ENCODE measurements around the gene DHX15. TPM values are rescaled to one million over a fixed set of nuclear protein-coding genes. Genes with fewer than 3 reads are reported as not detected.
A peak's percentile ranks its signal among the peaks of the same experiment; 100 is the strongest.

Gene DHX15
- total RNA-seq, 1 experiment from 2014 or later = 229 TPM

DNA sequence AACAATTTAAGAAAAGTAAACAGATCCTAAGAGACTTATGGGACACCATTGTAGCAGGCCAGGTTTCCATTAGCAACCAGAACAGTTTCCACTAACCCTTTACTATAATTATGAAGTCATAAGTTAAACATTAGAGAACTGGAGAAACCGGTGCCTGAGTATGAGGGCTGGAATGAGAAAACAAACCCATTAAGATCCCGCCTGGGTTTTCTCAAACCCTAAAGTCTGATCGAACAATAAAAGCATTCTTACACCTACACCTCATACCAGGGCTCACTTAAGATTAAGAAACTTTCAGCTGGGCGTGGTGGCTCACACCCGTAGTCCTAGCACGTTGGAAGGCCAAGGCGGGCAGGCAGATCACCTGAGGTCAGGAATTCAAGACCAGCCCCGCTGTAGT lies 13.7 kb upstream of the DHX15 start:
- Histone ChIP-seq H3K9me2 (replicated peaks; ENCODE audit: low read length) (no peaks in the 10 kb centered on the region), H3K27ac (ENCODE audit: low read length) (peak overlapping the region; percentile 99), H3K9me3 (ENCODE audit: low read length) (no peaks in the 10 kb centered on the region), H2AFZ (ENCODE audit: low read length) (peak overlapping the region; percentile 73; the same call in 1 of the 2 replicates), H3K4me2 (ENCODE audit: low read length) (peak overlapping the region; percentile 82), H3K27me3 (ENCODE audit: low read length) (no peaks in the 10 kb centered on the region), H3F3A (ENCODE audit: low read length, unreplicated experiment) (peaks cover 9% of the 10 kb centered on the region), H3K4me1 (ENCODE audit: insufficient read depth, low read length) (peaks cover 53% of the 10 kb centered on the region), H3K79me2 (ENCODE audit: low read length) (no peaks in the 10 kb centered on the region), H4K20me1 (ENCODE audit: low read length) (no peaks in the 10 kb centered on the region), H3K36me3 (ENCODE audit: low read depth, low read length) (no peaks in the 10 kb centered on the region), H3K4me3 (ENCODE audit: low read length) (peak overlapping the region; percentile 46; the same call in 1 of the 2 replicates), H3K9ac (ENCODE audit: low read length) (peak overlapping the region; percentile 80)
- TF ChIP-seq, protein P1, sequence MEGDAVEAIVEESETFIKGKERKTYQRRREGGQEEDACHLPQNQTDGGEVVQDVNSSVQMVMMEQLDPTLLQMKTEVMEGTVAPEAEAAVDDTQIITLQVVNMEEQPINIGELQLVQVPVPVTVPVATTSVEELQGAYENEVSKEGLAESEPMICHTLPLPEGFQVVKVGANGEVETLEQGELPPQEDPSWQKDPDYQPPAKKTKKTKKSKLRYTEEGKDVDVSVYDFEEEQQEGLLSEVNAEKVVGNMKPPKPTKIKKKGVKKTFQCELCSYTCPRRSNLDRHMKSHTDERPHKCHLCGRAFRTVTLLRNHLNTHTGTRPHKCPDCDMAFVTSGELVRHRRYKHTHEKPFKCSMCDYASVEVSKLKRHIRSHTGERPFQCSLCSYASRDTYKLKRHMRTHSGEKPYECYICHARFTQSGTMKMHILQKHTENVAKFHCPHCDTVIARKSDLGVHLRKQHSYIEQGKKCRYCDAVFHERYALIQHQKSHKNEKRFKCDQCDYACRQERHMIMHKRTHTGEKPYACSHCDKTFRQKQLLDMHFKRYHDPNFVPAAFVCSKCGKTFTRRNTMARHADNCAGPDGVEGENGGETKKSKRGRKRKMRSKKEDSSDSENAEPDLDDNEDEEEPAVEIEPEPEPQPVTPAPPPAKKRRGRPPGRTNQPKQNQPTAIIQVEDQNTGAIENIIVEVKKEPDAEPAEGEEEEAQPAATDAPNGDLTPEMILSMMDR (conservative IDR thresholded peaks at IDR 0.05; ENCODE audit: low read depth, low read length) = no peak
- no peak for TF ChIP-seq EZH2 (IDR thresholded peaks at IDR 0.05; ENCODE audit: low read length, unreplicated experiment)
- CTCF ChIA-PET = no interaction called here
- intact Hi-C loops (cut with micrococcal nuclease) = loop anchor here (1.0 to 5.0 kb wide), 3 partner anchors 41 to 184 kb away; no protein-coding TSS in a partner anchor
- DNase-seq = peak; percentile 95
- peak; percentile 54 for ATAC-seq
- BruUV-seq (replicated peaks) = no TSS peak
- POLR2A ChIA-PET (ENCODE audit: unreplicated experiment) = interaction anchor here (0.6 kb wide), 1 partner anchor 203 kb away, joined by 3 read pairs; no protein-coding TSS in a partner anchor

DNA sequence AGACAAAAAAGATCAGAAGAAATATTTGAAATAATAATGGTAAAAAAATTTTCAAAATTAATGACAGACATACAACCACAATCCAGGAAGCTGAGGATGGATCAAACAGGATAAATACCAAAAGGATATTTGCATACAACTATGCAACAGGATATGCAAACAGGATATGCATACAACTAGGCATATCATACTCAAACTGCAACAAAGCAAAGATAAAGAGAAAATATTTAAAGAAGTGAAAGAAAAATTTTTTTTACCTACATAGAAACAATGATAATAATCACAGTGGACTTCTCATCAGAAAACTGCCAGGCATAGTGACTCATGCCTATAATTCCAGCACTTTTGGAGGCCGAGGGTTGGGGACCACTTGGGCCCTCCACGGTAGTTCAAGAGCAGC lies 11.3 kb upstream of the DHX15 start:
- TF ChIP-seq EZH2phosphoT487 (IDR thresholded peaks at IDR 0.05; ENCODE audit: borderline replicate concordance, low read length) (no peak), EZH2 (IDR thresholded peaks at IDR 0.05; ENCODE audit: low read length, unreplicated experiment) (no peak)
- TF ChIP-seq, protein P1 (conservative IDR thresholded peaks at IDR 0.05; ENCODE audit: low read depth, low read length) = no peak
- H3K9me2 ChIP-seq (replicated peaks; ENCODE audit: low read length) = no peaks in the 10 kb centered on the region
- H3K4me2 ChIP-seq (ENCODE audit: low read length) = peak overlapping the region; percentile 82
- no peaks in the 10 kb centered on the region for H3K79me2 ChIP-seq (ENCODE audit: low read length)
- DNase-seq = peak; percentile 56
- intact Hi-C loops (cut with micrococcal nuclease) = loop anchor here (1.0 to 5.0 kb wide), 4 partner anchors 38 to 187 kb away; no protein-coding TSS in a partner anchor
- BruUV-seq (replicated peaks) = no TSS peak
- H3K9ac ChIP-seq (ENCODE audit: low read length) = peak overlapping the region; percentile 60
- H3K36me3 ChIP-seq (ENCODE audit: low read depth, low read length) = no peaks in the 10 kb centered on the region
- peaks cover 53% of the 10 kb centered on the region for H3K4me1 ChIP-seq (ENCODE audit: insufficient read depth, low read length)
- H3K4me3 ChIP-seq (ENCODE audit: low read length) = peak overlapping the region; percentile 59
- H2AFZ ChIP-seq (ENCODE audit: low read length) = no peak overlapping the region
- peak overlapping the region; percentile 99 for H3K27ac ChIP-seq (ENCODE audit: low read length)
- POLR2A ChIA-PET (ENCODE audit: unreplicated experiment) = no interaction called here
- H3K27me3 ChIP-seq (ENCODE audit: low read length) = no peaks in the 10 kb centered on the region
- ATAC-seq = peak; percentile 50
- peaks cover 9% of the 10 kb centered on the region for H3F3A ChIP-seq (ENCODE audit: low read length, unreplicated experiment)
- CTCF ChIA-PET = no interaction called here
- no peaks in the 10 kb centered on the region for H3K9me3 ChIP-seq (ENCODE audit: low read length)
- H4K20me1 ChIP-seq (ENCODE audit: low read length) = no peaks in the 10 kb centered on the region

DNA sequence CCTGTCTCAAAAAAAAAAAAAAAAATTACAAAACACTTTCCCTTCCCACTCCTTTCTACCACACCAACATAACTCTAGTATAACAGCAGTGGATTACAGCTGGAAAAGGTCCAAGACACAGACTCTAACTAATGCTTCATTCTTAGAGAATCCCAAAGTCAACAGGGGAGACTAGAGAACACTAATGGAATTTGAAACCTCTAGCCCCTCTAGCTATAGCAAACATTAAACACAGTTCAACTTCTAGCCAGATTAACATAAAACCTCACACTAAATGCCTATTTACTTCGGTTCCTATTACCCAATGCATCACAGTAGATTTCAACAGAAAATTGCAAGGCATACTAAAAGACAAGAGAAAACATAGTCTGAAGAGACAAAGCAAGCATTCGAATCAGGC lies 10.5 kb upstream of the DHX15 start:
- Histone ChIP-seq H3K4me1 (ENCODE audit: insufficient read depth, low read length) (peaks cover 53% of the 10 kb centered on the region), H3K4me2 (ENCODE audit: low read length) (peak overlapping the region; percentile 82), H3K79me2 (ENCODE audit: low read length) (no peaks in the 10 kb centered on the region), H3F3A (ENCODE audit: low read length, unreplicated experiment) (peaks cover 9% of the 10 kb centered on the region), H3K27ac (ENCODE audit: low read length) (peak overlapping the region; percentile 99), H3K9ac (ENCODE audit: low read length) (peak overlapping the region; percentile 60), H3K9me2 (replicated peaks; ENCODE audit: low read length) (no peaks in the 10 kb centered on the region), H3K27me3 (ENCODE audit: low read length) (no peaks in the 10 kb centered on the region), H3K36me3 (ENCODE audit: low read depth, low read length) (no peaks in the 10 kb centered on the region), H3K4me3 (ENCODE audit: low read length) (peak overlapping the region; percentile 59), H4K20me1 (ENCODE audit: low read length) (no peaks in the 10 kb centered on the region), H2AFZ (ENCODE audit: low read length) (no peak overlapping the region), H3K9me3 (ENCODE audit: low read length) (no peaks in the 10 kb centered on the region)
- intact Hi-C loops (cut with micrococcal nuclease) = loop anchor here (1.0 to 5.0 kb wide), 4 partner anchors 38 to 187 kb away; no protein-coding TSS in a partner anchor
- CTCF ChIA-PET = no interaction called here
- POLR2A ChIA-PET (ENCODE audit: unreplicated experiment) = interaction anchor here (0.6 kb wide), 2 partner anchors 10 to 187 kb away, joined by 3 to 5 read pairs; partner anchors contain the start of gene DHX15
- no TSS peak for BruUV-seq (replicated peaks)
- ATAC-seq (peak; percentile 83), DNase-seq (peak; percentile 93)
- TF ChIP-seq, protein P1 (conservative IDR thresholded peaks at IDR 0.05; ENCODE audit: low read depth, low read length) = no peak
- TF ChIP-seq EZH2phosphoT487 (IDR thresholded peaks at IDR 0.05; ENCODE audit: borderline replicate concordance, low read length) = no peak
- TF ChIP-seq EZH2 (IDR thresholded peaks at IDR 0.05; ENCODE audit: low read length, unreplicated experiment) = no peak

All from PC-3 (cell line).